SHP77 (cell line): Measurements from ENCODE around the gene RIPPLY3.

ENCODE experiments used
- DNase-seq, 2 experiments: peaks; one replicate each; lab custom pipeline; 2025; lab: John Stamatoyannopoulos, UW

The RIPPLY3 gene

DNA sequence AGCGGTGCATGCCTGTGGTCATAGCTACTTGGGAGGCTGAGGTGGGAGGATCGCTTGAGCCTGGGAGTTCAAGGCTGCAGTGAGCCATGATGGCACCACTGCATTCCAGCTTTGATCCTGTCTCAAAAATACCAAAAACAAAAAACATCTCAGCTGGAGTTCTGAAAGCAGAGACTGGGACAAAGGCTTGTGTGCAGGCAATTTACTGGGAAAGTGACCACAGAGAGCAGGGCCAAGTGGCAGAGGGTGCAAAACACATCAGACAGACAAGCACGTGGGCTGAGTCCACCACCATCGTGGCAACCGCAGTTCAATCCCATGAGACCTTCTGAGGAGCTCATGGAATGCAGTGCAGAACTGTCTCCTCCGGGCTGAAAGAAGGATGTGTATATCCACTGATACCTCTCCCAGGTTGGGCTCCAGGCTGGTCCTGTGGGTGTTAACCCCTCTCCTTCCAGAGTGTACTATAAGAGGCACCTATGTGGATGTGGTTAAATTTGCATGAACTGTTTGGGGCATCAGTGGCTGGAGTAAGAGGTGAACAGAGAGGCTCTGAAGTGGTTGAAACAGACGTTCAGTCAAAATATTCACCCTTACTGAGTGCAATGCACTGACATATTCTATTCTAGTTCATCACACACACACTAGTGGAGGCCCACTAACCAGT lies 55.6 kb downstream of the RIPPLY3 start:
- DNase-seq: no peak

- DNase-seq: no peak
Observed at GRCh38 chr21:37062593-37062935, 56.1 kb downstream of the RIPPLY3 start.

DNA sequence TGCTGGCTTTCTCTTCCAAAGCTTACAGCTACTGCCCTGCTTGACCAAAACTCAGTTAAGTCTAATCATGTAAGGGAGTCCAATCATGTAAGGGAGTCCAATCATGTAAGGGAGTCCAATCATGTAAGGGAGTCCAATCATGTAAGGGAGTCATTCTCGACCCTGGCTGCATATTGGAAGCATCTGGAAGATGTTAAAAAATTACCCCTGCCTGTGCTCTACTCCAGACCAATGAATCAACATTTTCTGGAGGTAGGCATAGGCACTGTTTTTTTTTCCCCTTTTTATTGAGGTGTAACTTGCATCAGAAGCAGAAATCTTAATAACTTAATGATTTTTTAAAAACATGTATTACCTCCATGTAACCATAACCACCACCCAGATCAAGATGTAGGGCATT lies 56.9 kb downstream of the RIPPLY3 start:
- no peak for DNase-seq

- DNase-seq: no peak
Observed at GRCh38 chr21:37064841-37065240, 58.3 kb downstream of the RIPPLY3 start.

- no peak for DNase-seq
Observed at GRCh38 chr21:37065561-37066177, 59.2 kb downstream of the RIPPLY3 start.
